K562 (cell line): ENCODE measurements around the gene C19orf67. TPM values are rescaled to one million over a fixed set of nuclear protein-coding genes. Genes with fewer than 3 reads are reported as not detected.

Experiments used
- ARID2 ChIP-seq: fragments of 450-650 bp; IDR thresholded peaks from 2 replicates; pipeline ENCODE4 v1.6.1; 2017; ENCODE audit warnings: antibody characterized with exemption, mild to moderate bottlenecking
- ATF3 ChIP-seq, 2 experiments: fragments of 450-650 bp in 1 of 2; sonication (generic) in 1 of 2; formaldehyde crosslinking in 1 of 2; IDR thresholded peaks in 1 of 2; conservative IDR thresholded peaks in 1 of 2; 2 replicates each; pipeline versions ENCODE4 v1.6.1 to v1.8.1; 2016 to 2023; ENCODE audit warnings: mild to moderate bottlenecking in 2 of 2, moderate library complexity in 2 of 2, inconsistent platforms in 1 of 2, missing genetic modification reagents in 1 of 2
- ATF6 ChIP-seq: sonication (generic); formaldehyde crosslinking; IDR thresholded peaks from 2 replicates; pipeline ENCODE4 v1.4.0; 2020; ENCODE audit warnings: mild to moderate bottlenecking, missing genetic modification reagents
- C11orf30 ChIP-seq: fragments of 450-650 bp; IDR thresholded peaks from 2 replicates; pipeline ENCODE4 v1.6.1; 2016; ENCODE audit warnings: low read depth, mild to moderate bottlenecking
- FUS ChIP-seq: fragments of 200-400 bp; formaldehyde crosslinking; optimal IDR thresholded peaks from 2 replicates; pipeline ENCODE3; 2017; ENCODE audit warnings: low read depth, low read length
- LCOR ChIP-seq: sonication (generic); formaldehyde crosslinking; IDR thresholded peaks from 2 replicates; pipeline ENCODE4 v1.8.0; 2022; ENCODE audit warnings: mild to moderate bottlenecking, missing genetic modification reagents
- NEUROD1 ChIP-seq: fragments of 150-350 bp; IDR thresholded peaks from 2 replicates; pipeline ENCODE4 v1.6.1; 2014; ENCODE audit warnings: borderline replicate concordance, low read length, low read depth; ENCODE audit not compliant: partially characterized antibody
- NFE2 ChIP-seq: IDR thresholded peaks from 2 replicates; pipeline ENCODE4 v1.6.1; 2014; ENCODE audit warnings: antibody characterized with exemption, low read depth
- NUFIP1 ChIP-seq: fragments of 450-650 bp; IDR thresholded peaks from 2 replicates; pipeline ENCODE4 v1.6.1; 2018; ENCODE audit not compliant: partially characterized antibody
- SAP30 ChIP-seq: fragments of 200-600 bp; sonication (generic); IDR thresholded peaks from 2 replicates; pipeline ENCODE4 v1.6.1; 2012; ENCODE audit warnings: borderline replicate concordance, low read depth, mild to moderate bottlenecking, moderate library complexity, low read length, control low read depth, inconsistent platforms; ENCODE audit not compliant: insufficient read depth, poor library complexity, severe bottlenecking
- SIN3A ChIP-seq, 2 experiments: fragments of 150-350 bp in 1 of 2; IDR thresholded peaks; 2 replicates each; pipeline ENCODE4 v1.6.1; 2011 to 2016; ENCODE audit warnings: borderline replicate concordance in 2 of 2, low read depth in 2 of 2, low read length in 2 of 2, mild to moderate bottlenecking in 2 of 2, moderate library complexity in 2 of 2; ENCODE audit not compliant: control insufficient read depth in 1 of 2
- TAF9B ChIP-seq: fragments of 450-650 bp; IDR thresholded peaks from 2 replicates; pipeline ENCODE4 v1.6.1; 2018; ENCODE audit warnings: mild to moderate bottlenecking; ENCODE audit not compliant: partially characterized antibody
- TEAD1 ChIP-seq, 2 experiments: fragments of 450-650 bp in 1 of 2; sonication (generic) in 1 of 2; formaldehyde crosslinking; IDR thresholded peaks; 2 replicates each; pipeline versions ENCODE4 v1.4.0 to v1.8.0; 2020 to 2022; ENCODE audit warnings: mild to moderate bottlenecking in 2 of 2, missing genetic modification reagents in 1 of 2
- YBX1 ChIP-seq: fragments of 450-650 bp; IDR thresholded peaks from 2 replicates; pipeline ENCODE4 v1.7.1; 2016; ENCODE audit warnings: mild to moderate bottlenecking
- polyA plus RNA-seq, 8 experiments: library from polyadenylated mRNA; depleted of rRNA in 4 of 8; stranded (reverse) in 5 of 8; unstranded in 3 of 8; fragments of >200 nt; fragmentation: Nextera tagmentation in 2 of 8; fragmentation: Illumina TruSeq in 1 of 8; extraction: Ambion mirVana in 2 of 8; extraction: Trizol in 1 of 8; gene quantifications; 2 replicates each; pipeline versions ENCODE4 v1.2.1 to v1.2.3, GENCODE V29; 2011 to 2014; ENCODE audit warnings: inconsistent platforms in 1 of 8, missing spikeins in 1 of 8
- total RNA-seq, 7 experiments: library from RNA; depleted of rRNA in 6 of 7; stranded (reverse); fragments of >200 nt in 6 of 7; fragmentation: Illumina TruSeq in 2 of 7; extraction: Trizol in 2 of 7; gene quantifications; 2 replicates each; pipeline versions ENCODE4 v1.2.1 to v1.2.3, GENCODE V29; 2011 to 2021; ENCODE audit warnings: low replicate concordance in 1 of 7
- TF ChIP-seq, protein P1 (sequence below): fragments of 250-450 bp; sonication (Bioruptor Pico); IDR thresholded peaks from 2 replicates; pipeline ENCODE4 v1.4.0; 2020; ENCODE audit warnings: mild to moderate bottlenecking, moderate library complexity
- TF ChIP-seq, protein P2 (sequence below): fragments of 250-450 bp; sonication (Bioruptor Pico); IDR thresholded peaks from 2 replicates; pipeline ENCODE4 v1.8.0; 2021; ENCODE audit warnings: moderate library complexity, mild to moderate bottlenecking, inconsistent platforms
- TF ChIP-seq, protein P3 (sequence below): fragments of 450-650 bp; conservative IDR thresholded peaks from 2 replicates; pipeline ENCODE4 v1.6.1; 2016; ENCODE audit warnings: missing genetic modification characterization, low read depth, mild to moderate bottlenecking, missing compliant biosample characterization, moderate library complexity

The C19orf67 gene
- total and polyA plus RNA-seq, 9 of the 15 experiments (the other 6 are each of a cell fraction or from before 2014, with no cell fraction given): 0.29 to 1.8 (median 0.51) TPM; not detected in 3

DNA sequence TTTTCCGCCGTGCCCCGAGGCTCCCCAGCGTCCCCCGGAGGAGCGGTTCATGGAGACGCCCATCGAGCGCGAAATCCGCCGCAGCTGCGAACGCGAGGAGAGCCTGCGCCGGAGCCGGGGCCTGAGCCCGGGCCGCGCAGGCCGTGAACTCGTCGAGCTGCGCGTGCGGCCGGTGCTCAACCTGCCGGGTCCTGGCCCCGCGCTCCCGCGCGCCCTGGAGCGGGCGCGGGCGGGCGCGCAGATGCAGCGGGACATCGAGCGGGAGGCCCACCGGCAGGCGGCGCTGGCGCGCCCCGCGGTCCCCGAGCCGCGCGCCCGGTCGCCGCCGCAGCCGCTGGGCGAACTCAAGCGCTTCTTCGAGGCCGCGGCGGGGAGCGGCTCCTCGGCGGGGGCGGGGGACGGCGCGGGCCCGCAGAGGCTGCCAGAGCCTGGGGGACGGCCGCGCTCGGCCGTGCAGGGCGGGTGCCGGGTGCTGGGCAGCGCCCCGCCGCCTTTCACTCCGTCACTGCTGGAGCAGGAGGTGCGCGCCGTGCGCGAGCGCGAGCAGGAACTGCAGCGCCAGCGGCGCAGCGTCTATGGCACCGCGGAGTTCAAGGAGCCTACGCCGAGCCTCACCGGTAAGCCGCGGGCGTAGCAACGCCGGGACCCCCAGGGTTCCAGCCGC, 12.2 kb downstream of the C19orf67 start (continued):
- TF ChIP-seq, protein P1, sequence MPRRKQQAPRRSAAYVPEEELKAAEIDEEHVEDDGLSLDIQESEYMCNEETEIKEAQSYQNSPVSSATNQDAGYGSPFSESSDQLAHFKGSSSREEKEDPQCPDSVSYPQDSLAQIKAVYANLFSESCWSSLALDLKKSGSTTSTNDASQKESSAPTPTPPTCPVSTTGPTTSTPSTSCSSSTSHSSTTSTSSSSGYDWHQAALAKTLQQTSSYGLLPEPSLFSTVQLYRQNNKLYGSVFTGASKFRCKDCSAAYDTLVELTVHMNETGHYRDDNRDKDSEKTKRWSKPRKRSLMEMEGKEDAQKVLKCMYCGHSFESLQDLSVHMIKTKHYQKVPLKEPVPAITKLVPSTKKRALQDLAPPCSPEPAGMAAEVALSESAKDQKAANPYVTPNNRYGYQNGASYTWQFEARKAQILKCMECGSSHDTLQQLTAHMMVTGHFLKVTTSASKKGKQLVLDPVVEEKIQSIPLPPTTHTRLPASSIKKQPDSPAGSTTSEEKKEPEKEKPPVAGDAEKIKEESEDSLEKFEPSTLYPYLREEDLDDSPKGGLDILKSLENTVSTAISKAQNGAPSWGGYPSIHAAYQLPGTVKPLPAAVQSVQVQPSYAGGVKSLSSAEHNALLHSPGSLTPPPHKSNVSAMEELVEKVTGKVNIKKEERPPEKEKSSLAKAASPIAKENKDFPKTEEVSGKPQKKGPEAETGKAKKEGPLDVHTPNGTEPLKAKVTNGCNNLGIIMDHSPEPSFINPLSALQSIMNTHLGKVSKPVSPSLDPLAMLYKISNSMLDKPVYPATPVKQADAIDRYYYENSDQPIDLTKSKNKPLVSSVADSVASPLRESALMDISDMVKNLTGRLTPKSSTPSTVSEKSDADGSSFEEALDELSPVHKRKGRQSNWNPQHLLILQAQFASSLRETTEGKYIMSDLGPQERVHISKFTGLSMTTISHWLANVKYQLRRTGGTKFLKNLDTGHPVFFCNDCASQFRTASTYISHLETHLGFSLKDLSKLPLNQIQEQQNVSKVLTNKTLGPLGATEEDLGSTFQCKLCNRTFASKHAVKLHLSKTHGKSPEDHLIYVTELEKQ (CRISPR knock-in tag): no peak; the same call in 1 of the 2 replicates
- no peak for TF ChIP-seq ATF6 (CRISPR knock-in tag)
- TF ChIP-seq ATF3 (IDR thresholded peaks at IDR 0.05): no peak
- TF ChIP-seq ATF3 (CRISPR knock-in tag; conservative IDR thresholded peaks at IDR 0.05): no peak
- TF ChIP-seq LCOR (CRISPR knock-in tag): no peak
- no peak for TF ChIP-seq C11orf30
- no peak for TF ChIP-seq TAF9B
- peak; percentile 41 for TF ChIP-seq SAP30
- TF ChIP-seq, protein P2, sequence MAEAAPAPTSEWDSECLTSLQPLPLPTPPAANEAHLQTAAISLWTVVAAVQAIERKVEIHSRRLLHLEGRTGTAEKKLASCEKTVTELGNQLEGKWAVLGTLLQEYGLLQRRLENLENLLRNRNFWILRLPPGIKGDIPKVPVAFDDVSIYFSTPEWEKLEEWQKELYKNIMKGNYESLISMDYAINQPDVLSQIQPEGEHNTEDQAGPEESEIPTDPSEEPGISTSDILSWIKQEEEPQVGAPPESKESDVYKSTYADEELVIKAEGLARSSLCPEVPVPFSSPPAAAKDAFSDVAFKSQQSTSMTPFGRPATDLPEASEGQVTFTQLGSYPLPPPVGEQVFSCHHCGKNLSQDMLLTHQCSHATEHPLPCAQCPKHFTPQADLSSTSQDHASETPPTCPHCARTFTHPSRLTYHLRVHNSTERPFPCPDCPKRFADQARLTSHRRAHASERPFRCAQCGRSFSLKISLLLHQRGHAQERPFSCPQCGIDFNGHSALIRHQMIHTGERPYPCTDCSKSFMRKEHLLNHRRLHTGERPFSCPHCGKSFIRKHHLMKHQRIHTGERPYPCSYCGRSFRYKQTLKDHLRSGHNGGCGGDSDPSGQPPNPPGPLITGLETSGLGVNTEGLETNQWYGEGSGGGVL: no peak
- TF ChIP-seq NEUROD1: no peak
- no peak; a peak in 1 of 4 replicates for TF ChIP-seq TEAD1 (CRISPR knock-in tag; IDR thresholded peaks at IDR 0.05)
- peak in 1 of 2 experiments; percentile 41; a peak in 2 of 4 replicates for TF ChIP-seq SIN3A (IDR thresholded peaks at IDR 0.05; ENCODE audit: borderline replicate concordance in 2 of 2, control insufficient read depth in 1 of 2, low read depth in 2 of 2, low read length in 2 of 2)
- no peak for TF ChIP-seq ARID2
- TF ChIP-seq NUFIP1: no peak
- TF ChIP-seq FUS: no peak
- TF ChIP-seq, protein P3, sequence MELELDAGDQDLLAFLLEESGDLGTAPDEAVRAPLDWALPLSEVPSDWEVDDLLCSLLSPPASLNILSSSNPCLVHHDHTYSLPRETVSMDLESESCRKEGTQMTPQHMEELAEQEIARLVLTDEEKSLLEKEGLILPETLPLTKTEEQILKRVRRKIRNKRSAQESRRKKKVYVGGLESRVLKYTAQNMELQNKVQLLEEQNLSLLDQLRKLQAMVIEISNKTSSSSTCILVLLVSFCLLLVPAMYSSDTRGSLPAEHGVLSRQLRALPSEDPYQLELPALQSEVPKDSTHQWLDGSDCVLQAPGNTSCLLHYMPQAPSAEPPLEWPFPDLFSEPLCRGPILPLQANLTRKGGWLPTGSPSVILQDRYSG (tag): no peak
- no peak for TF ChIP-seq NFE2
- no peak for TF ChIP-seq YBX1
